K562 (cell line): ENCODE measurements around the gene PHKG2. TPM values are rescaled to one million over a fixed set of nuclear protein-coding genes. Genes with fewer than 3 reads are reported as not detected.
A peak's percentile ranks its signal among the peaks of the same experiment; 100 is the strongest.

Source experiments
- ATAC-seq: fragments of 200-7000 bp; cut with Tn5 transposase; 3 replicates; pipeline ENCODE4 v1.9.1; 2020; ENCODE audit warnings: moderate library complexity
- BruUV-seq: library from RNA; stranded (reverse); fragments of 400-500 nt; replicated peaks from 2 replicates; lab custom pipeline; 2021; lab: Mats Ljungman, UMichigan
- CTCF ChIA-PET: fragments of 300-600 bp; formaldehyde crosslinking; extraction: SDS; loops from one replicate; lab custom pipeline; 2021; ENCODE audit warnings: low intra/inter-chr PET ratio; lab: Yijun Ruan, JAX
- POLR2A ChIA-PET: fragments of 300-600, 350-650 bp; sonication (Branson Sonifier 250); formaldehyde crosslinking; extraction: SDS; loops from one replicate; lab custom pipeline; 2021; ENCODE audit warnings: antibody characterized with exemption, inconsistent platforms; lab: Yijun Ruan, JAX
- DNase-seq, 4 experiments: peaks; one replicate each; pipeline versions ENCODE4 v3.0.0 to v3.0.0-alpha.2; 2011 to 2018; ENCODE audit warnings: low spot score in 3 of 4, mixed read lengths in 3 of 4; ENCODE audit errors: extremely low read depth in 1 of 4
- FAIRE-seq: peaks from 2 replicates; lab custom pipeline; 2011; peaks lifted over from hg19 to GRCh38; lab: Jason Lieb, UNC
- H2AFZ ChIP-seq: 2 replicates; pipeline ENCODE4 v1.6.0; 2011; ENCODE audit warnings: low read depth, low read length, control low read depth, inconsistent platforms
- H3K27ac ChIP-seq: fragments of 200-600 bp; 3 replicates; pipeline ENCODE4 v1.8.0; 2011; ENCODE audit warnings: low read depth, mild to moderate bottlenecking, control low read depth, inconsistent platforms, low read length, moderate library complexity, mixed read lengths; ENCODE audit errors: extremely low read depth
- H3K27me3 ChIP-seq, 2 experiments: fragments of 300-600 bp in 1 of 2; 2 replicates in 1 of 2; 3 replicates in 1 of 2; pipeline versions ENCODE4 v1.6.0 to v1.8.0; 2011; ENCODE audit warnings: inconsistent platforms in 2 of 2, low read length in 2 of 2, mild to moderate bottlenecking in 1 of 2, mixed read lengths in 1 of 2, moderate library complexity in 1 of 2; ENCODE audit not compliant: control insufficient read depth in 2 of 2, insufficient read depth in 2 of 2
- H3K36me3 ChIP-seq: fragments of 300-600 bp; 3 replicates; pipeline ENCODE4 v1.8.0; 2011; ENCODE audit warnings: mild to moderate bottlenecking, low read length, inconsistent platforms; ENCODE audit not compliant: control insufficient read depth, insufficient read depth
- H3K4me1 ChIP-seq, 2 experiments: fragments of 200-600 bp in 1 of 2; replicated peaks in 1 of 2; 2 replicates in 1 of 2; 3 replicates in 1 of 2; pipeline versions ENCODE4 v1.5.1 to v1.8.0; 2011; ENCODE audit warnings: inconsistent platforms in 2 of 2, low read length in 2 of 2, mild to moderate bottlenecking in 1 of 2, mixed read lengths in 1 of 2, moderate library complexity in 1 of 2; ENCODE audit not compliant: control insufficient read depth in 2 of 2, insufficient read depth in 2 of 2
- H3K4me2 ChIP-seq: 2 replicates; pipeline ENCODE4 v1.6.1; 2011; ENCODE audit warnings: low read length, control low read depth, inconsistent platforms, mixed read lengths; ENCODE audit not compliant: insufficient read depth
- H3K4me3 ChIP-seq: fragments of 200-600 bp; sonication (generic), shearing (Covaris generic); 2 replicates; pipeline ENCODE4 v1.5.1; 2016; ENCODE audit warnings: control low read depth, inconsistent platforms
- H3K79me2 ChIP-seq: fragments of 200-600 bp; 3 replicates; pipeline ENCODE4 v1.8.0; 2011; ENCODE audit warnings: low read length, inconsistent platforms; ENCODE audit not compliant: control insufficient read depth, insufficient read depth
- H3K9ac ChIP-seq, 2 experiments: 2 replicates each; pipeline versions ENCODE4 v1.6.0 to v1.6.1; 2011; ENCODE audit warnings: low read depth in 2 of 2, low read length in 2 of 2, control low read depth in 1 of 2, inconsistent platforms in 1 of 2, mild to moderate bottlenecking in 1 of 2, mixed read lengths in 1 of 2; ENCODE audit not compliant: insufficient read depth in 1 of 2
- H3K9me1 ChIP-seq: one replicate; pipeline ENCODE4 v1.6.0; 2011; ENCODE audit warnings: inconsistent platforms, mild to moderate bottlenecking, low read length, moderate library complexity; ENCODE audit not compliant: control insufficient read depth, insufficient read depth
- H3K9me3 ChIP-seq: replicated peaks from 2 replicates; pipeline ENCODE4 v1.5.1; 2011; ENCODE audit warnings: low read depth, low read length, inconsistent platforms; ENCODE audit not compliant: control insufficient read depth, insufficient read depth
- H4K20me1 ChIP-seq: replicated peaks from 2 replicates; pipeline ENCODE4 v1.6.1; 2011; ENCODE audit warnings: low read length, inconsistent platforms, mixed read lengths; ENCODE audit not compliant: control insufficient read depth, insufficient read depth
- CC2D1A ChIP-seq: fragments of 450-650 bp; IDR thresholded peaks from 2 replicates; pipeline ENCODE4 v1.6.1; 2017; ENCODE audit warnings: mild to moderate bottlenecking
- ELK3 ChIP-seq: fragments of 450-650 bp; formaldehyde crosslinking; IDR thresholded peaks from 2 replicates; pipeline ENCODE4 v1.4.0; 2020; ENCODE audit warnings: mild to moderate bottlenecking
- GABPB1 ChIP-seq: sonication (generic); formaldehyde crosslinking; IDR thresholded peaks from 2 replicates; pipeline ENCODE4 v1.8.0; 2022; ENCODE audit warnings: mild to moderate bottlenecking, missing genetic modification reagents
- HMBOX1 ChIP-seq: sonication (generic); IDR thresholded peaks from 2 replicates; pipeline ENCODE4 v1.6.1; 2016
- HNRNPUL1 ChIP-seq: fragments of 200-400 bp; formaldehyde crosslinking; IDR thresholded peaks from 2 replicates; pipeline ENCODE4 v1.6.1; 2017; ENCODE audit warnings: low read length
- POLR2G ChIP-seq: fragments of 200-400 bp; formaldehyde crosslinking; IDR thresholded peaks from 2 replicates; pipeline ENCODE4 v1.6.1; 2017; ENCODE audit warnings: low read depth, mild to moderate bottlenecking, antibody characterized with exemption, low read length, moderate library complexity
- PPARD ChIP-seq: fragments of 250-450 bp; sonication (Bioruptor Pico); IDR thresholded peaks from 2 replicates; pipeline ENCODE4 v1.8.0; 2022; ENCODE audit warnings: inconsistent platforms, mild to moderate bottlenecking, moderate library complexity
- PREB ChIP-seq: sonication (generic); formaldehyde crosslinking; IDR thresholded peaks from 2 replicates; pipeline ENCODE4 v1.8.1; 2023; ENCODE audit warnings: mild to moderate bottlenecking, missing genetic modification reagents
- SNRNP70 ChIP-seq: fragments of 200-400 bp; formaldehyde crosslinking; optimal IDR thresholded peaks from 2 replicates; pipeline ENCODE3; 2017; ENCODE audit warnings: low read depth, low read length
- ZBTB33 ChIP-seq: sonication (generic); formaldehyde crosslinking; IDR thresholded peaks from 2 replicates; pipeline ENCODE4 v1.8.1; 2023; ENCODE audit warnings: mild to moderate bottlenecking, missing genetic modification reagents
- ZNF274 ChIP-seq: IDR thresholded peaks from 2 replicates; pipeline ENCODE4 v1.6.1; 2011; ENCODE audit warnings: low read depth, mild to moderate bottlenecking, low read length, moderate library complexity, borderline replicate concordance
- WGBS: fragments of 100-300 bp; shearing (Covaris generic); methylation state at CpG from one replicate; pipeline ENCODE4 v1.1.6; 2016; ENCODE audit warnings: low coverage, mixed read lengths; ENCODE audit not compliant: insufficient coverage; ENCODE audit errors: missing lambda C conversion rate; 5-methylcytosine and 5-hydroxymethylcytosine counted together
- in situ Hi-C: fragments of 300-500 bp; cut with MboI; formaldehyde crosslinking; loops from 4 replicates; pipeline ENCODE4 v1.15.0; 2018; ENCODE audit warnings: inconsistent platforms, mixed read lengths
- intact Hi-C: fragments of 100-400 bp; cut with micrococcal nuclease; formaldehyde crosslinking; loops from 2 replicates; pipeline ENCODE4 v1.14.2; 2022
- polyA plus RNA-seq, 8 experiments: library from polyadenylated mRNA; depleted of rRNA in 4 of 8; stranded (reverse) in 5 of 8; unstranded in 3 of 8; fragments of >200 nt; fragmentation: Nextera tagmentation in 2 of 8; fragmentation: Illumina TruSeq in 1 of 8; extraction: Ambion mirVana in 2 of 8; extraction: Trizol in 1 of 8; gene quantifications; 2 replicates each; pipeline versions ENCODE4 v1.2.1 to v1.2.3, GENCODE V29; 2011 to 2014; ENCODE audit warnings: inconsistent platforms in 1 of 8, missing spikeins in 1 of 8
- total RNA-seq, 7 experiments: library from RNA; depleted of rRNA in 6 of 7; stranded (reverse); fragments of >200 nt in 6 of 7; fragmentation: Illumina TruSeq in 2 of 7; extraction: Trizol in 2 of 7; gene quantifications; 2 replicates each; pipeline versions ENCODE4 v1.2.1 to v1.2.3, GENCODE V29; 2011 to 2021; ENCODE audit warnings: low replicate concordance in 1 of 7

PHKG2 gene
- total and polyA plus RNA-seq, 9 of the 15 experiments (the other 6 are each of a cell fraction or from before 2014, with no cell fraction given), result 5.8 to 54.2 (median 30.7) TPM

GRCh38 chr16:30783280-30784109 is 35.3 kb downstream of the PHKG2 start:
- Histone ChIP-seq H4K20me1 (no peaks in the 10 kb centered on the region; the same call in 1 of the 2 replicates), H3K79me2 (peaks cover 32% of the 10 kb centered on the region), H3K4me3 (no peak overlapping the region), H3K27me3 (no peaks in the 10 kb centered on the region), H3K9me1 (no peaks in the 10 kb centered on the region), H3K9me3 (no peaks in the 10 kb centered on the region), H3K4me1 (peaks cover 20 to 45% of the 10 kb centered on the region in 2 experiments), H3K4me2 (no peak overlapping the region), H2AFZ (no peak overlapping the region), H3K9ac (no peak overlapping the region), H3K27ac (no peak overlapping the region), H3K36me3 (peaks cover 52% of the 10 kb centered on the region; the same call in 1 of the 3 replicates)
- BruUV-seq, result no TSS peak
- DNase-seq (no peak), ATAC-seq (no peak), FAIRE-seq (no peak)
- ChIA-PET POLR2A (interaction anchor here (0.6 to 1.3 kb wide), 8 partner anchors 10 to 267 kb away, joined by 3 to 8 read pairs (median 4); partner anchors contain the start of gene PHKG2), CTCF (no interaction called here)
- 94% methylated on average over 51 of the region's 57 CpGs for WGBS
- intact Hi-C loops, result no loop called here
- in situ Hi-C loops, result no loop called here
- peak; percentile 50; the same call in 1 of the 2 replicates for TF ChIP-seq ZBTB33 (CRISPR knock-in tag)
- peak; percentile 36 for TF ChIP-seq POLR2G
- no peak for TF ChIP-seq SNRNP70
- TF ChIP-seq ZNF274, result no peak
- TF ChIP-seq PREB (CRISPR knock-in tag), result no peak
- no peak for TF ChIP-seq CC2D1A
- no peak for TF ChIP-seq ELK3 (CRISPR knock-in tag)
- no peak for TF ChIP-seq HMBOX1
- TF ChIP-seq HNRNPUL1, result no peak
- no peak for TF ChIP-seq GABPB1 (CRISPR knock-in tag)
- TF ChIP-seq PPARD, result no peak
